K562 (cell line): ENCODE results near the gene RAP2B. TPM values are rescaled to one million over a fixed set of nuclear protein-coding genes. Genes with fewer than 3 reads are reported as not detected.

ENCODE experiments used
- CREM ChIP-seq: IDR thresholded peaks from 2 replicates; pipeline ENCODE4 v1.6.1; 2014; ENCODE audit warnings: antibody characterized with exemption, low read depth
- ESRRA ChIP-seq: fragments of 450-650 bp; IDR thresholded peaks from 2 replicates; pipeline ENCODE4 v1.6.1; 2014; ENCODE audit warnings: low read depth, mild to moderate bottlenecking, moderate library complexity, borderline replicate concordance
- FOSL1 ChIP-seq: fragments of 200-800 bp; sonication (Bioruptor generic); conservative IDR thresholded peaks from 2 replicates; pipeline ENCODE4 v1.6.1; 2016; ENCODE audit warnings: missing genetic modification characterization, missing compliant biosample characterization
- HNRNPK ChIP-seq: fragments of 200-400 bp; formaldehyde crosslinking; IDR thresholded peaks from one replicate; pipeline ENCODE4 v1.6.1; 2018; ENCODE audit warnings: mild to moderate bottlenecking, low read depth, low read length; ENCODE audit not compliant: poor library complexity, severe bottlenecking
- HOXB6 ChIP-seq: fragments of 250-450 bp; sonication (Bioruptor Pico); IDR thresholded peaks from 2 replicates; pipeline ENCODE4 v1.5.1; 2022; ENCODE audit warnings: mild to moderate bottlenecking, borderline replicate concordance
- KLF6 ChIP-seq: fragments of 250-450 bp; sonication (Bioruptor Pico); IDR thresholded peaks from 2 replicates; pipeline ENCODE4 v1.4.0; 2020; ENCODE audit warnings: mild to moderate bottlenecking, moderate library complexity, borderline replicate concordance
- MNT ChIP-seq, 2 experiments: fragments of 450-650 bp; conservative IDR thresholded peaks; 2 replicates each; pipeline ENCODE4 v1.6.1; 2017; ENCODE audit warnings: mild to moderate bottlenecking in 2 of 2, moderate library complexity in 2 of 2
- PML ChIP-seq: IDR thresholded peaks from 2 replicates; pipeline ENCODE4 v1.6.1; 2012; ENCODE audit warnings: low read length, inconsistent platforms
- SIX5 ChIP-seq, 2 experiments: IDR thresholded peaks; 2 replicates each; pipeline ENCODE4 v1.6.1; 2011; ENCODE audit warnings: low read length in 2 of 2, borderline replicate concordance in 1 of 2, low read depth in 1 of 2, mild to moderate bottlenecking in 1 of 2, moderate library complexity in 1 of 2; ENCODE audit not compliant: insufficient read depth in 1 of 2
- SRSF1 ChIP-seq: fragments of 200-400 bp; formaldehyde crosslinking; IDR thresholded peaks from 2 replicates; pipeline ENCODE4 v1.6.1; 2017; ENCODE audit warnings: mild to moderate bottlenecking, low read depth, low read length, moderate library complexity
- STAT6 ChIP-seq: sonication (generic); formaldehyde crosslinking; IDR thresholded peaks from 2 replicates; pipeline ENCODE4 v1.8.1; 2023; ENCODE audit warnings: mild to moderate bottlenecking, missing genetic modification reagents
- ZNF518B ChIP-seq: fragments of 250-450 bp; sonication (Bioruptor Pico); IDR thresholded peaks from 2 replicates; pipeline ENCODE4 v1.5.0; 2021; ENCODE audit warnings: mild to moderate bottlenecking, moderate library complexity
- ZNF764 ChIP-seq: fragments of 250-450 bp; sonication (Bioruptor Pico); IDR thresholded peaks from 2 replicates; pipeline ENCODE4 v1.4.0; 2020; ENCODE audit warnings: low read depth, mild to moderate bottlenecking, moderate library complexity
- polyA plus RNA-seq, 8 experiments: library from polyadenylated mRNA; depleted of rRNA in 4 of 8; stranded (reverse) in 5 of 8; unstranded in 3 of 8; fragments of >200 nt; fragmentation: Nextera tagmentation in 2 of 8; fragmentation: Illumina TruSeq in 1 of 8; extraction: Ambion mirVana in 2 of 8; extraction: Trizol in 1 of 8; gene quantifications; 2 replicates each; pipeline versions ENCODE4 v1.2.1 to v1.2.3, GENCODE V29; 2011 to 2014; ENCODE audit warnings: inconsistent platforms in 1 of 8, missing spikeins in 1 of 8
- total RNA-seq, 7 experiments: library from RNA; depleted of rRNA in 6 of 7; stranded (reverse); fragments of >200 nt in 6 of 7; fragmentation: Illumina TruSeq in 2 of 7; extraction: Trizol in 2 of 7; gene quantifications; 2 replicates each; pipeline versions ENCODE4 v1.2.1 to v1.2.3, GENCODE V29; 2011 to 2021; ENCODE audit warnings: low replicate concordance in 1 of 7
- TF ChIP-seq, protein P1 (sequence below): fragments of 450-650 bp; formaldehyde crosslinking; IDR thresholded peaks from 2 replicates; pipeline ENCODE4 v1.4.0; 2020; ENCODE audit warnings: mild to moderate bottlenecking, moderate library complexity
- TF ChIP-seq, protein P2 (sequence below): fragments of 200-800 bp; sonication (Bioruptor generic); IDR thresholded peaks from 2 replicates; pipeline ENCODE4 v1.6.1; 2017; ENCODE audit warnings: missing genetic modification characterization, missing compliant biosample characterization

The RAP2B gene
- total and polyA plus RNA-seq, 9 of the 15 experiments (the other 6 are each of a cell fraction or from before 2014, with no cell fraction given), result 9.4 to 31.2 (median 15.8) TPM

GRCh38 chr3:153161714-153162512 lies at the start of gene RAP2B (continued):
- TF ChIP-seq PML, result peak; percentile 46; the same call in 1 of the 2 replicates
- TF ChIP-seq KLF6 (CRISPR knock-in tag), result no peak
- no peak for TF ChIP-seq STAT6 (CRISPR knock-in tag)
- no peak for TF ChIP-seq ZNF764 (CRISPR knock-in tag)
- TF ChIP-seq HOXB6 (CRISPR knock-in tag), result no peak
- TF ChIP-seq SRSF1, result no peak
- TF ChIP-seq, protein P1, sequence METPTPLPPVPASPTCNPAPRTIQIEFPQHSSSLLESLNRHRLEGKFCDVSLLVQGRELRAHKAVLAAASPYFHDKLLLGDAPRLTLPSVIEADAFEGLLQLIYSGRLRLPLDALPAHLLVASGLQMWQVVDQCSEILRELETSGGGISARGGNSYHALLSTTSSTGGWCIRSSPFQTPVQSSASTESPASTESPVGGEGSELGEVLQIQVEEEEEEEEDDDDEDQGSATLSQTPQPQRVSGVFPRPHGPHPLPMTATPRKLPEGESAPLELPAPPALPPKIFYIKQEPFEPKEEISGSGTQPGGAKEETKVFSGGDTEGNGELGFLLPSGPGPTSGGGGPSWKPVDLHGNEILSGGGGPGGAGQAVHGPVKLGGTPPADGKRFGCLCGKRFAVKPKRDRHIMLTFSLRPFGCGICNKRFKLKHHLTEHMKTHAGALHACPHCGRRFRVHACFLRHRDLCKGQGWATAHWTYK (CRISPR knock-in tag), result peak; percentile 40; the same call in 1 of the 2 replicates
- TF ChIP-seq, protein P2, sequence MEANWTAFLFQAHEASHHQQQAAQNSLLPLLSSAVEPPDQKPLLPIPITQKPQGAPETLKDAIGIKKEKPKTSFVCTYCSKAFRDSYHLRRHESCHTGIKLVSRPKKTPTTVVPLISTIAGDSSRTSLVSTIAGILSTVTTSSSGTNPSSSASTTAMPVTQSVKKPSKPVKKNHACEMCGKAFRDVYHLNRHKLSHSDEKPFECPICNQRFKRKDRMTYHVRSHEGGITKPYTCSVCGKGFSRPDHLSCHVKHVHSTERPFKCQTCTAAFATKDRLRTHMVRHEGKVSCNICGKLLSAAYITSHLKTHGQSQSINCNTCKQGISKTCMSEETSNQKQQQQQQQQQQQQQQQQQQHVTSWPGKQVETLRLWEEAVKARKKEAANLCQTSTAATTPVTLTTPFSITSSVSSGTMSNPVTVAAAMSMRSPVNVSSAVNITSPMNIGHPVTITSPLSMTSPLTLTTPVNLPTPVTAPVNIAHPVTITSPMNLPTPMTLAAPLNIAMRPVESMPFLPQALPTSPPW, result peak; percentile 90
- TF ChIP-seq SIX5 (IDR thresholded peaks at IDR 0.05; ENCODE audit: borderline replicate concordance in 1 of 2, insufficient read depth in 1 of 2, low read depth in 1 of 2, low read length in 2 of 2), result no peak
- no peak for TF ChIP-seq FOSL1 (tag)
- TF ChIP-seq ZNF518B, result no peak
- peak; percentile 83 to 87 for TF ChIP-seq MNT (conservative IDR thresholded peaks at IDR 0.05)
- TF ChIP-seq ESRRA, result peak; percentile 23; the same call in 1 of the 2 replicates
- TF ChIP-seq HNRNPK, result no peak
- TF ChIP-seq CREM, result peak; percentile 68
